ENCODE results near the gene CIB1.

Gene CIB1

GRCh38 chr15:90205886-90206285 is 27.9 kb downstream of the CIB1 start:
- Histone ChIP-seq H3K27me3 (ENCODE audit: insufficient read depth, low read length) (no peaks in the 10 kb centered on the region), H2AFZ (ENCODE audit: low read depth, low read length) (no peak overlapping the region), H3K4me1 (ENCODE audit: insufficient read depth, low read length) (peaks cover 13% of the 10 kb centered on the region), H3K36me3 (ENCODE audit: insufficient read depth, low read length) (peaks cover 13% of the 10 kb centered on the region), H3K4me3 (ENCODE audit: low read length) (no peak overlapping the region), H3K9me3 (ENCODE audit: low read length) (no peaks in the 10 kb centered on the region)

DNA sequence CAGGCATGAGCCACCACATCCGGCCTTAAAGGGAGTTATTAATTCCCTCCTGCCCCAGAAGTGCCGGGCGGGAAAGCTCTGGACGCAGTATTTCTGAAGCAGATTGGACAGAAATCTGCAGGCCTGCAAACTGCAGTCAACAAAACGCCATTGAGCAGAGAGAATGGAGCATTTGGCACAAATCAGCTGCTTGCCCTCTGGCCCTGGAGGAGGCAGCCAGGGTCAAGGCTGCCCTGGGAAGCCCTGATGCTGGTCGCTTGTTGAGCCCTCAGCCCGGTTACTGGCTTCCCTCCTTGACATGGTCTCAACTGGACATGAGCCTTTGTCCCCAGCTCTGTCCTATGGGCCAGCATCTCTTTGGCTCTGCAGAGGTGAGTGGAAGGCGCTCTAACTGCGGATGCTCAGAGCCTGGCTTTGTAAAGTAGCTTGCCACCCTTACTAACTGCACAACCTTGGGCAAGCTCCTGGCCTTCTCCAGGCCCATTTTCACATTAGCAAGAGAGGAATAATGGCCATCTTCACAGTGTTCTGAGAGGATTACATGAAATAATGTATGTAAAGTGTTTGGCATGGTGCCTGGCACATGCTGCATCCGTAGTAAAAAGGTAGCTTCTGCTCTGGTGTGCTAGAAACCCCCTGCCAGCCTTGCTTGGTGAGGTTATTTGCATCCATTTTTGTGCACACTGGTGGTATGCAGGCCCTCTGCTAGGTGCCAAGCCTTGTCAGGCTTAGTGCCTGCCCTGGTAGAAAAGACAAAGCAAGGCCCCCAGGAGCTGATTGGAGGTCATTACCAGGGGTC is 28.5 kb downstream of the CIB1 start:
- Histone ChIP-seq H3K36me3 (ENCODE audit: insufficient read depth, low read length) (peaks cover 12% of the 10 kb centered on the region), H3K9me3 (ENCODE audit: low read length) (no peaks in the 10 kb centered on the region), H2AFZ (ENCODE audit: low read depth, low read length) (no peak overlapping the region), H3K27me3 (ENCODE audit: insufficient read depth, low read length) (no peaks in the 10 kb centered on the region), H3K4me3 (ENCODE audit: low read length) (no peak overlapping the region), H3K4me1 (ENCODE audit: insufficient read depth, low read length) (peaks cover 20% of the 10 kb centered on the region)

DNA sequence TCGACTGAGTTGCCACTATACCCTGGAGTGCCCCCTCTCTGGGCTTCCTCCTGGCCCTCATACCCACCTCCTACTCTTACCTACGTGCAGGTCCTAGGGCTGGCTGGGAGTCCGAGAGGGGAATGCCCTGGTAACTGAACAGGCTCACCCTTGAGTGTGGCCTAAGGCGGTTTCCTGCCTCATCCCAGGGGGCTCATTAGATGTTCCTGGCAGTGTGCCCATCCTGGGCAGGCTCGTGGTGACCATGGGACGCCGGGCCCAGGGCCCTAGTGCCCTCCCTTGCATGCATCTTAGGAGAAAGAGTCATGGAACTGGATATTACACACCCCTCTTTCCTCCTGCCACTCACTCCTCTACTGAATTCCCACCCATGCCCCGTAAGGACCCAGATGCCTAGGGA is 29.8 kb downstream of the CIB1 start:
- H3K4me3 ChIP-seq (ENCODE audit: low read length) = no peak overlapping the region
- peaks cover 24% of the 10 kb centered on the region for H3K4me1 ChIP-seq (ENCODE audit: insufficient read depth, low read length)
- no peaks in the 10 kb centered on the region for H3K9me3 ChIP-seq (ENCODE audit: low read length)
- no peaks in the 10 kb centered on the region for H3K27me3 ChIP-seq (ENCODE audit: insufficient read depth, low read length)
- peaks cover 9% of the 10 kb centered on the region for H3K36me3 ChIP-seq (ENCODE audit: insufficient read depth, low read length)
- H2AFZ ChIP-seq (ENCODE audit: low read depth, low read length) = no peak overlapping the region

- Histone ChIP-seq H3K36me3 (ENCODE audit: insufficient read depth, low read length) (peaks cover 7% of the 10 kb centered on the region), H3K4me3 (ENCODE audit: low read length) (no peak overlapping the region), H3K9me3 (ENCODE audit: low read length) (no peaks in the 10 kb centered on the region), H3K4me1 (ENCODE audit: insufficient read depth, low read length) (peaks cover 24% of the 10 kb centered on the region), H2AFZ (ENCODE audit: low read depth, low read length) (no peak overlapping the region), H3K27me3 (ENCODE audit: insufficient read depth, low read length) (no peaks in the 10 kb centered on the region)
These were observed 30.3 kb downstream of the CIB1 start for GRCh38 chr15:90203473-90203872.

DNA sequence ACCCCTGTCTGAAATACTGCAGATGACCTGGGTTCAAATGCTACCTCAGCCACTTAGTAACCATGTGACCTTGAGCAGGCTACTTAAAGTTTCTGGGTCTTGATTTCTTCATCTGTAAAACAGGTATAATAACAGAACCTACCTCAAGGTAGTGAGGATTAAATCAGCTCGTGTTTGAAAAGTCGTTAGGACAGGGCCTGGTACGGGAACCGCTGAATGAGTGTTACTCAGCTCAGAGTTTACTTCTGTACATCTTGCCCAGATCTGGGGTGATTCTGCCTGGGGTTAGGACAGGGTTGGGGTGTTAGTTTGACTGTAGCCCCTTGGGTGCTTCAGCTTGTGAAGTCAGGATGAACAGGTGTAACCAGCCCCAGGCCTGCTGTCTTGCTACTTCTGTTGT is 30.8 kb downstream of the CIB1 start:
- Histone ChIP-seq H3K27me3 (ENCODE audit: insufficient read depth, low read length) (no peaks in the 10 kb centered on the region), H3K4me1 (ENCODE audit: insufficient read depth, low read length) (peaks cover 24% of the 10 kb centered on the region), H2AFZ (ENCODE audit: low read depth, low read length) (no peak overlapping the region), H3K36me3 (ENCODE audit: insufficient read depth, low read length) (peaks cover 7% of the 10 kb centered on the region), H3K4me3 (ENCODE audit: low read length) (peak overlapping the region; percentile 91), H3K9me3 (ENCODE audit: low read length) (no peaks in the 10 kb centered on the region)

- no peaks in the 10 kb centered on the region for H3K9me3 ChIP-seq (ENCODE audit: low read length)
- H3K4me1 ChIP-seq (ENCODE audit: insufficient read depth, low read length) = peaks cover 24% of the 10 kb centered on the region
- H3K27me3 ChIP-seq (ENCODE audit: insufficient read depth, low read length) = no peaks in the 10 kb centered on the region
- H3K36me3 ChIP-seq (ENCODE audit: insufficient read depth, low read length) = peaks cover 2% of the 10 kb centered on the region
- peak overlapping the region; percentile 91 for H3K4me3 ChIP-seq (ENCODE audit: low read length)
- H2AFZ ChIP-seq (ENCODE audit: low read depth, low read length) = peak overlapping the region; percentile 57
These were observed 31.8 kb downstream of the CIB1 start for GRCh38 chr15:90201944-90202375.

- peaks cover 24% of the 10 kb centered on the region for H3K4me1 ChIP-seq (ENCODE audit: insufficient read depth, low read length)
- H3K27me3 ChIP-seq (ENCODE audit: insufficient read depth, low read length) = no peaks in the 10 kb centered on the region
- no peaks in the 10 kb centered on the region for H3K9me3 ChIP-seq (ENCODE audit: low read length)
- peak within 1 kb of the TSS; percentile 57 for H2AFZ ChIP-seq (ENCODE audit: low read depth, low read length)
- peak within 1 kb of the TSS; percentile 91 for H3K4me3 ChIP-seq (ENCODE audit: low read length)
- peaks cover 2% of the 10 kb centered on the region for H3K36me3 ChIP-seq (ENCODE audit: insufficient read depth, low read length)
These were observed 32.4 kb downstream of the CIB1 start, which contains the start of gene SEMA4B for GRCh38 chr15:90201130-90201943. SEMA4B (plus strand) TSS chr15:90201330; CDS start chr15:90201579, 249 bp downstream.

DNA sequence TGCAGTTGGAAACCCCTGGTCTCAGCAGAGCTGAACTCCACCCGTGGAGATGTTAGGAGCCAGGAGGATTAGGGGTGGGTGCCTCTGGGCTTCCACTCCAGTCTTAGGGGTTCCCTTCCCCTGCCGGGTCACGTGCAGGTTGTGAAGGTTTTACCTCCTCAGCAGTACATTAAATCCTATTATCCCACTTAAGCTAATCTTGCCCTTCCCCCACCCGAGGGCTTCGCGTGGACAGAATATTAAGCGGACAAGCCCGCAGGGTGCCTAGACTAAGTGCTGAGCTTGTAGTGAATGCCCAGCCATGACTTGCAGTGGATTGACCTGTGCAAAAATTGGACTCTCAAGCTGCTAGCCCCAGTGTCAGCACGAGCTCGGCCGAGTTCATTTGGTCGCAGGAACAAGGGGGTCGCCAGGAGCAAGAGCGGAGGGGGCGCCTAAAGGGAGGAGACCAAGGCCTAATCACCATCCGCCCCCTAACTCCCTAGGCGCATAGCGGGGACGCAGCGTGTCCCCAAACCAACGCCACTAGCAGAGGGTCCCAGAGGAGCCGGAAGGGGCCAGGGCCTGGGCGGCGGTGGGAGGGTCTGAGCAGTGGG is 33.1 kb downstream of the CIB1 start:
- Histone ChIP-seq H3K36me3 (ENCODE audit: insufficient read depth, low read length) (no peaks in the 10 kb centered on the region), H3K27me3 (ENCODE audit: insufficient read depth, low read length) (no peaks in the 10 kb centered on the region), H3K4me3 (ENCODE audit: low read length) (peak overlapping the region; percentile 91), H2AFZ (ENCODE audit: low read depth, low read length) (peak overlapping the region; percentile 57), H3K4me1 (ENCODE audit: insufficient read depth, low read length) (peaks cover 24% of the 10 kb centered on the region), H3K9me3 (ENCODE audit: low read length) (no peaks in the 10 kb centered on the region)

GRCh38 chr15:90194655-90195054 is 39.1 kb downstream of the CIB1 start:
- Histone ChIP-seq H3K4me1 (ENCODE audit: insufficient read depth, low read length) (no peaks in the 10 kb centered on the region), H2AFZ (ENCODE audit: low read depth, low read length) (no peak overlapping the region), H3K27me3 (ENCODE audit: insufficient read depth, low read length) (no peaks in the 10 kb centered on the region), H3K36me3 (ENCODE audit: insufficient read depth, low read length) (no peaks in the 10 kb centered on the region), H3K9me3 (ENCODE audit: low read length) (no peaks in the 10 kb centered on the region), H3K4me3 (ENCODE audit: low read length) (no peak overlapping the region)

- no peak overlapping the region for H3K4me3 ChIP-seq (ENCODE audit: low read length)
- H3K4me1 ChIP-seq (ENCODE audit: insufficient read depth, low read length) = no peaks in the 10 kb centered on the region
- H2AFZ ChIP-seq (ENCODE audit: low read depth, low read length) = no peak overlapping the region
- H3K27me3 ChIP-seq (ENCODE audit: insufficient read depth, low read length) = no peaks in the 10 kb centered on the region
- H3K9me3 ChIP-seq (ENCODE audit: low read length) = no peaks in the 10 kb centered on the region
- no peaks in the 10 kb centered on the region for H3K36me3 ChIP-seq (ENCODE audit: insufficient read depth, low read length)
These were observed 40.6 kb downstream of the CIB1 start for GRCh38 chr15:90192961-90193786.

DNA sequence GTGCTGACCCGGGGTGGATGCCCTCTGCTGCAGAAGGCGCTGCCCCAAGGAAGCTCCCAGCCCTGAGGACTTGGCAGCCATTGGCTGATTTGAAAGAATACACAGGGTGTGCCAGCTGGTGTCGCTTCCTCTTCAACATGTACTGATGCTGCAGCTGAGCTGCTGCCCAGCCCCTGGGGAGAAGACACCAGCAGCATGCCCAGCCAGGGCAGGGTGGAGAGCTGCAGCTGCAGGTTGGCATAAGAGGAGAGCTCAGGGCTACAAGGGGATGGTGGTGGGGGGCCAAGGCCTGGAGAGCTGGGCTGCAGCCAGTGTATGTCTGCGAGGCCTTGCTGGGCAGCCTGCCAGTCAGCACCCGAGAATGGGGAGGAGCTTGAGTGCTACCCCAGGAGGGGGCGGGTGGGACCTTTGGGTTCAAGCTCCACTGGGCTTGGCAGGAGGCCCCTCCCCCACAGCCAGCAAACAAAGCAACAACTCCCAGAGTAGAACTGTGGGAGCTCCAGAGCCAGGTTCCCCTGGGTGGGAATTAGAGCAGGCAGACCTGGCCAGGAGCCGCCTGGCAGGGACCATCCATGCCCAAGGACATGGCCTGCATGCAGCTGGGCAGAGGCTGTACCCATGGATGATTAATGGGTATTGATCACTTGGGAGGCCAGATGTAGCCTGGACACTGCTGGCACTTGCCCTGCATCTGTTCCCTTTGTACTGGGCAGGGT is 41.8 kb downstream of the CIB1 start:
- no peaks in the 10 kb centered on the region for H3K36me3 ChIP-seq (ENCODE audit: insufficient read depth, low read length)
- H2AFZ ChIP-seq (ENCODE audit: low read depth, low read length) = no peak overlapping the region
- no peak overlapping the region for H3K4me3 ChIP-seq (ENCODE audit: low read length)
- no peaks in the 10 kb centered on the region for H3K27me3 ChIP-seq (ENCODE audit: insufficient read depth, low read length)
- no peaks in the 10 kb centered on the region for H3K9me3 ChIP-seq (ENCODE audit: low read length)
- no peaks in the 10 kb centered on the region for H3K4me1 ChIP-seq (ENCODE audit: insufficient read depth, low read length)

- no peak overlapping the region for H2AFZ ChIP-seq (ENCODE audit: low read depth, low read length)
- no peaks in the 10 kb centered on the region for H3K27me3 ChIP-seq (ENCODE audit: insufficient read depth, low read length)
- no peaks in the 10 kb centered on the region for H3K4me1 ChIP-seq (ENCODE audit: insufficient read depth, low read length)
- no peaks in the 10 kb centered on the region for H3K36me3 ChIP-seq (ENCODE audit: insufficient read depth, low read length)
- H3K9me3 ChIP-seq (ENCODE audit: low read length) = no peaks in the 10 kb centered on the region
- H3K4me3 ChIP-seq (ENCODE audit: low read length) = no peak overlapping the region
These were observed 42.4 kb downstream of the CIB1 start for GRCh38 chr15:90191344-90191687.

Data from neuron (in vitro differentiated cells).